HFFc6 (cell line): Measurements from ENCODE around the gene SMPD3. TPM values are rescaled to one million over a fixed set of nuclear protein-coding genes. Genes with fewer than 3 reads are reported as not detected.

Source experiments
- DNase-seq: peaks from one replicate; pipeline ENCODE4 v3.0.0-alpha.2; 2018
- H3K27ac Mint-ChIP-seq: 2 replicates; pipeline ENCODE4 v1.8.0; 2020; ENCODE audit warnings: mild to moderate bottlenecking, mixed read lengths
- H3K27me3 Mint-ChIP-seq: 2 replicates; pipeline ENCODE4 v1.8.0; 2021; ENCODE audit warnings: mild to moderate bottlenecking, moderate library complexity, mixed read lengths; ENCODE audit not compliant: insufficient read depth
- H3K36me3 Mint-ChIP-seq: 2 replicates; pipeline ENCODE4 v1.8.0; 2021; ENCODE audit warnings: low read depth, mixed read lengths
- H3K4me1 Mint-ChIP-seq: 2 replicates; pipeline ENCODE4 v1.8.0; 2020; ENCODE audit warnings: low read depth, mixed read lengths
- H3K4me3 Mint-ChIP-seq: 2 replicates; pipeline ENCODE4 v1.8.0; 2020; ENCODE audit warnings: mild to moderate bottlenecking, moderate library complexity, mixed read lengths
- H3K9me3 Mint-ChIP-seq: 2 replicates; pipeline ENCODE4 v1.8.0; 2020; ENCODE audit warnings: mild to moderate bottlenecking, mixed read lengths
- total RNA-seq, 6 experiments: library from RNA; stranded (reverse); fragmentation: NEBNext Ultra II Directional; extraction: Animal tissue kit (Norgen Biotek cat#: 25700); gene quantifications; 2 replicates in 1 of 6; 3 replicates in 5 of 6; pipeline ENCODE4 v1.2.3, GENCODE V29; 2021
- TF ChIP-seq, protein P1 (sequence below): fragments of 200-600 bp; sonication (generic); IDR thresholded peaks from 2 replicates; pipeline ENCODE4 v1.5.0; 2021; ENCODE audit warnings: antibody characterized with exemption, mild to moderate bottlenecking

SMPD3 gene
- total RNA-seq, 6 experiments from 2014 or later = 0.05 to 0.73 (median 0.30) TPM

DNA sequence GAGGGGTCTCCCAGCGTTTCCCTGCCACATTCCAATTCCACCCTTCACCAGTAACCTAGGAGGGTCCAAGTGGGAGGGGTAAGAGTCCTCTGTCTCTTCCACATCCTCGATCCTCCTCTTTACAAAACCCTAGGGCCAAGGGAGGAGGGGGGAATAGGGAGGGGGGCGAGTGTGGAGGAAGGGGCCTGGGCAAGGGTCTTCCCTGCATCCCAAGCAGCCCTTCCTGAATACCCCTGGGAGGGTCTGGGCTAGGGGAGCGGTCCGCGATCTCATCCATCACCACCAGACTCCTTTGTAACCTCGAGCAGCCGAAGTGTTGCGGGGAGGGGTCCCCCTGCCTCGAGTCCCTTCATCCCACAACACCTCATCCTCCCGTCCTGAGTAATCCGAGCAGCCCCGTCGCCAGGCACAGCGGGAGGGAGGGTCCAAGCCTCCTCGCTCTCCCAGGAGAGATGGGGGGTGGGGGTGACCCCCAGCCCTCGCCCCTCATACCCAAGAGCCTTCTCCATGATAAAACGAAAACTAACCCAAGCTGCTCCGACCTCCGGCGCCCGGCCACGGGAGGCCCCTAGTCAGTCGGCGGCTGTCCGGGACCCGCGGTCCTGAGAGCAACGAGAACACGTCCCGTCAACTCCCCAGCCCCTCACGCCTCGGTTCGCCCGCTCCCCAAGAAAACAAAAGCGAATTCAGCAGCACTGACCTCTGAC lies 502 bp downstream of the SMPD3 start:
- no peak overlapping the region for H3K27ac Mint-ChIP-seq
- peaks cover 12% of the 10 kb centered on the region for H3K4me1 Mint-ChIP-seq
- DNase-seq = no peak
- H3K36me3 Mint-ChIP-seq = no peaks in the 10 kb centered on the region; the same call in 1 of the 2 replicates
- TF ChIP-seq, protein P1, sequence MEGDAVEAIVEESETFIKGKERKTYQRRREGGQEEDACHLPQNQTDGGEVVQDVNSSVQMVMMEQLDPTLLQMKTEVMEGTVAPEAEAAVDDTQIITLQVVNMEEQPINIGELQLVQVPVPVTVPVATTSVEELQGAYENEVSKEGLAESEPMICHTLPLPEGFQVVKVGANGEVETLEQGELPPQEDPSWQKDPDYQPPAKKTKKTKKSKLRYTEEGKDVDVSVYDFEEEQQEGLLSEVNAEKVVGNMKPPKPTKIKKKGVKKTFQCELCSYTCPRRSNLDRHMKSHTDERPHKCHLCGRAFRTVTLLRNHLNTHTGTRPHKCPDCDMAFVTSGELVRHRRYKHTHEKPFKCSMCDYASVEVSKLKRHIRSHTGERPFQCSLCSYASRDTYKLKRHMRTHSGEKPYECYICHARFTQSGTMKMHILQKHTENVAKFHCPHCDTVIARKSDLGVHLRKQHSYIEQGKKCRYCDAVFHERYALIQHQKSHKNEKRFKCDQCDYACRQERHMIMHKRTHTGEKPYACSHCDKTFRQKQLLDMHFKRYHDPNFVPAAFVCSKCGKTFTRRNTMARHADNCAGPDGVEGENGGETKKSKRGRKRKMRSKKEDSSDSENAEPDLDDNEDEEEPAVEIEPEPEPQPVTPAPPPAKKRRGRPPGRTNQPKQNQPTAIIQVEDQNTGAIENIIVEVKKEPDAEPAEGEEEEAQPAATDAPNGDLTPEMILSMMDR = no peak
- H3K4me3 Mint-ChIP-seq = peak overlapping the region; percentile 89
- H3K9me3 Mint-ChIP-seq = peaks cover 3% of the 10 kb centered on the region; the same call in 1 of the 2 replicates
- H3K27me3 Mint-ChIP-seq = peaks cover 15% of the 10 kb centered on the region

DNA sequence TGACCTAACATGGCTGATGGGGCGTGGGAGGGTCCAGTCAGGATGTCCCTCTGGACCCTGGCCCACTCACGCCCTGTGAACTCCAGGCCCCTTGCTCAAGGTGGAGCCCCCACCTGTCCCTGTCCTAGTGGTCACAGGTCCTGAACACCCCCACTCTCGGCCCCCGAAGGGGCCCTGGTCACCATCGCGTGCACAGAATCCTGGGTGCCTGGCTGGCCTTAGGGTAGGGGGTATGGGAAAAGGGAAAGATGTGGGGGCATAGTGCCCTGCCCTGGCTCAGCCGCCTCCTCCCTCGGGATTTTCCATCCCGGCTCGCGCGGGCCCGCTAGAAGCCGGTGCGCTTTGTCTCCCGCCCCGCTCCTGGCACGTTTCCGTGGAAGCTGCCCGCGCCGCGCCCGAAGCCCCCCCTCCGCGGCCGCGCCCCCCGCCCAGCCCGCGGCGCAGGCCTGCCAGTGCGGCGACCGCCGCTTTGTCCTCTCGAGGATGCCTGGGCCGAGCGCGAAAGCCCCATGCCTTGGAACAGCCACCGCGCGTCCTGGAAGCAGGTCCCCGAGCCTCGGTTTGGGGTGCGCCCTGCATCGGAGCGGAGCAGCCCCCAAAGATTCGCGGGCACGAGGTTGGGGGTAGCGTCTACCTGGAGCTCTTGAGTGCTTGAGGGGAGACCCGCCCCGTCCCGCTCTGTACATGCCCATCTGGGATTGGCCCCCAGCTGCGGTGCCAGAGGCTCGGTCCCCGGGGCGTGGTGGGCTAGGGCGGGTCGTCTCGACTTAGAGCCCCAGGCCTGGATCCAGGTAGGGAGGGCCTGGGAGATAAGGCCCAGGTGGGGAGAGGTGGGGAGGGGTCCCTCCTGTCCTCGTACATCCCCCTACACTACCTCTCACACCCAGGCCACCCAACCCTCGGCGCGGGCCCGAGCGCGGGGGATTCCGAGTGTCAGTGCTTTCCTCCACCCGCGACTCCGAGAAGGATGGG lies 1.3 kb downstream of the SMPD3 start:
- DNase-seq = no peak
- Mint-ChIP-seq H3K27me3 (peaks cover 17% of the 10 kb centered on the region), H3K9me3 (peaks cover 3% of the 10 kb centered on the region; the same call in 1 of the 2 replicates), H3K4me1 (peaks cover 12% of the 10 kb centered on the region), H3K4me3 (no peak overlapping the region), H3K27ac (no peak overlapping the region), H3K36me3 (no peaks in the 10 kb centered on the region; the same call in 1 of the 2 replicates)
- TF ChIP-seq, protein P1 = no peak

DNA sequence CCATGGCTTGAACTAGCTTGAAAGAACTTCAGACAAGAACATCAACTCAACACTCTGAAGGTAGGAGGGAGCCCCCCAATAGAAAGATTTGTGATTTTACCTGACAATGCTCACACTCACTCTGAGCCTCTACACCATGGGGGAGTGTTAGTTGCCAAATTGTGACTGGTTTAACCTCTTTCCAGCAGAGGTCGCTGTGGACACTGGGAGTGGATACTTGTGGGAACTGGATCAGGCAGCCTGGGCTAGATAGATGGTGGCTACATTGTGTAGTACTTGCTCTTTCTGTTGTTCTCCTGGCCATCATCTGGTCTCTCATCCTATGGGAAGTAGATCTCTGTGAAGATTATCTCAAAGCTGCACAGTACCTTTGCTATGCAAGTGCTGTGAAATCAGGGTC lies 2.9 kb downstream of the SMPD3 start:
- peaks cover 17% of the 10 kb centered on the region for H3K27me3 Mint-ChIP-seq

DNA sequence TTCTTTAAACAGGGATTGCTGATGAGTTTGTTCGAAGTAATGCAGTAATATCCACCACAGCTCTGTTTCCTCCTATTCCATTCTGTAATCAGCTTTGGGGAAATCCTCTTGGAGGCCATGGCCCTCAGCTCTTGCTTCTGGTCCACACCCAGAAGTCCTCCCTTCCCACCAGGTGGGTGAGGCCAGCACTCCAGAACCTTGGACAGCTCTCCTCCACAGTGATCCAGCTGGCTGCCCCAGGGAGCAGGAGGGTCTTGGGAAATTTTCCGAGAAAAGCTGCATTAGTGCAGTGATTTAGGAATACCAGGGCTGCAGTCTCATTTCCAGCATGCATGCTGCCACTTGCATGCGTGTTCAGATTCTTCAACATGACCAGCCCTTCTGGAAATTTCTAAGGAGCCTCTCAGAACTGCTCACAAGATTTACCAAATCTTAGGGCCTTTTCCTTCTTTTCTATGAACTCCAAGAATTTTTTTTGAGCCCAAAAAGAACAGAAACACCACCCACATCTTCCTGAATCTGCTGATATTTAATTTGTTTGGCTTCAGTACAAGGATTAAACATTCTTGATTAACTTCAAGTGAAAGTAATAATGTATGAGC lies 4.2 kb downstream of the SMPD3 start:
- H3K9me3 Mint-ChIP-seq = peaks cover 3% of the 10 kb centered on the region; the same call in 1 of the 2 replicates
- peak; percentile 14 for DNase-seq
- H3K36me3 Mint-ChIP-seq = no peaks in the 10 kb centered on the region; the same call in 1 of the 2 replicates
- peaks cover 9% of the 10 kb centered on the region for H3K4me1 Mint-ChIP-seq
- TF ChIP-seq, protein P1 = no peak
- H3K27me3 Mint-ChIP-seq = peaks cover 20% of the 10 kb centered on the region
- H3K4me3 Mint-ChIP-seq = no peak overlapping the region
- H3K27ac Mint-ChIP-seq = no peak overlapping the region

More for the DNA sequence above, 2.9 kb downstream of the SMPD3 start:
- H3K27ac Mint-ChIP-seq = no peak overlapping the region
- TF ChIP-seq, protein P1 = peak; percentile 82
- no peaks in the 10 kb centered on the region; the same call in 1 of the 2 replicates for H3K36me3 Mint-ChIP-seq
- H3K4me3 Mint-ChIP-seq = no peak overlapping the region
- H3K9me3 Mint-ChIP-seq = peaks cover 3% of the 10 kb centered on the region; the same call in 1 of the 2 replicates
- DNase-seq = peak; percentile 38
- peaks cover 12% of the 10 kb centered on the region for H3K4me1 Mint-ChIP-seq

DNA sequence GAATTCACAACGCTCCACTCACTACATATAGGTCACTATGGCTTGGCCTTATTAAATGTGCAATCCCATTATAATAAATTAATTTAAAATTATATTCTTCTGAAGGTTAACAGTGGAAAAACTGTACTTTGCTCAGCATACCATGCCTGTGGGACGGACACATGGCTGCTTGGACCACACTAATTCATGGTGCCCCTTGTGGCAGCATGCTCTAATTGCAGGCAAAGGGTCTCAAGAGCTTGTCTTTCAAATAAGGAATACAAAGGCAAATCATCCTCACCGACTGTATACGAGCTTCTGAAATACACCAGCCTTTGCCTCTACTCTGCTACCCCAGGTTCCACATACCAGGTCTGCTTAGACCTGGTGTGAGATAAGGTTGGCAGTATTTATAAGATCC lies 11.7 kb downstream of the SMPD3 start:
- Mint-ChIP-seq H3K36me3 (peaks cover 9% of the 10 kb centered on the region; the same call in 1 of the 2 replicates), H3K4me1 (no peaks in the 10 kb centered on the region), H3K4me3 (no peak overlapping the region), H3K27me3 (peaks cover 26% of the 10 kb centered on the region), H3K27ac (no peak overlapping the region), H3K9me3 (peaks cover 11% of the 10 kb centered on the region)
- no peak for DNase-seq
- TF ChIP-seq, protein P1 = peak; percentile 67
